Measurements from ENCODE around the gene MAP3K3. TPM values are rescaled to one million over a fixed set of nuclear protein-coding genes. Genes with fewer than 3 reads are reported as not detected.

The MAP3K3 gene
- total RNA-seq, 1 experiment from 2014 or later: 38.2 TPM

- H3K27me3 ChIP-seq (ENCODE audit: control insufficient read depth, insufficient read depth, low read length): peaks cover 6% of the 10 kb centered on the region; the same call in 1 of the 2 replicates
- H3K36me3 ChIP-seq (replicated peaks; ENCODE audit: control insufficient read depth, insufficient read depth, low read length): peaks cover 5% of the 10 kb centered on the region
- peak overlapping the region; percentile 67 for H3K4me3 ChIP-seq (ENCODE audit: insufficient read depth, low read depth, low read length)
- DNase-seq: peak; percentile 91
Observed at GRCh38 chr17:63698886-63699637, 76.8 kb downstream of the MAP3K3 start.

- peak; percentile 97 for DNase-seq
- H3K4me3 ChIP-seq (ENCODE audit: insufficient read depth, low read depth, low read length): peak within 1 kb of the TSS; percentile 67
- H3K27me3 ChIP-seq (ENCODE audit: control insufficient read depth, insufficient read depth, low read length): peaks cover 6% of the 10 kb centered on the region; the same call in 1 of the 2 replicates
- peaks cover 5% of the 10 kb centered on the region for H3K36me3 ChIP-seq (replicated peaks; ENCODE audit: control insufficient read depth, insufficient read depth, low read length)
Observed at GRCh38 chr17:63699638-63700527, 77.7 kb downstream of the MAP3K3 start, which contains the start of gene LIMD2. Gene LIMD2, minus strand, starts transcription at chr17:63700125. Its CDS starts 827 bp downstream, at chr17:63699298.

DNA sequence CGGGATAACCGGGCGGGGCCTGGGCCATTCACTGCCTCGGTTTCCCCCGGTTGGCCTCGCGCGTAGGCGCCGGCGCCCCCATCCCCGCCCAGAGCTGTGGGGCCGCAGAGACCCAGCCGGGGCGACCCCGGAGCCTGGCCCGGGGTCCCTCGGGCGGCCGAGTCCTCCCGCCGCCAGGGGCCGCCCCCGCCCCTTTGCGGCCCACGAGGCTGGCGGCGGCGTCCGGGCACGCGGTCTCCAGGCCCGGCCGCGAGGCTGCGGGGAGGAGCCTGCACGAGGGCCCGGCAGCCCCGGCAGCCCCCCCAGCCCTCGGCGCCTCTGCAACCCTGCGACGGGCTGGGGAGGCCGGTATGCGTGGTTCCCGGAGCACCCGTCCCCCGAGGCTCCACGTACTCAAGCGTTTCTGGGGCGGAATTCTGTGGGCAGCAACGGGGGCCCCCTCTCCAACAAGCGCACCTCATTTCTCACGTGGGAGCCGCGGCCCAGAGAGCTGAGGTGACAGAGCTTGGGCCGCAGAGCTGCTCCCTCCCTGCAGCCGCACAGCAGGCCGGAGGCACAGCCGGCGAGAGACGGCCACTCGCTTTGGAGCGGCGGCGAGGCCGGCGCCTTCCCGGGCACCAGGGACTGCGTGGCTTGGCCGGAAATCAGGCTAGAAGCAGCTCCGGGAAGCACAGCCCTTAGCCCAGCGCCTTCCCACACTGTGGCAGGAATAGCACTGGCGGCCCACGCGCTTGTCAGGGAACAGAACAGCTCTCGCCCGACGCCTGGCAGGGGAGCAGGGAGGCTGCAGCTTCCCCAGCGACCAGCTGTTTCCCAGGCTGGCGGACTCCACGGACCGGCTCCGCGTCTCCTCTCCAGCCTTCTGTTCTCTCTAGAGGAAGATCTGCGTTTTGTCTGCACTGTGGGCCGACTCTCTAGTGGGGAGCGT is 78.6 kb downstream of the MAP3K3 start:
- Histone ChIP-seq H3K4me3 (ENCODE audit: insufficient read depth, low read depth, low read length) (peak overlapping the region; percentile 67), H3K27me3 (ENCODE audit: control insufficient read depth, insufficient read depth, low read length) (peaks cover 6% of the 10 kb centered on the region; the same call in 1 of the 2 replicates), H3K36me3 (replicated peaks; ENCODE audit: control insufficient read depth, insufficient read depth, low read length) (peaks cover 5% of the 10 kb centered on the region)
- DNase-seq: peak; percentile 94

DNA sequence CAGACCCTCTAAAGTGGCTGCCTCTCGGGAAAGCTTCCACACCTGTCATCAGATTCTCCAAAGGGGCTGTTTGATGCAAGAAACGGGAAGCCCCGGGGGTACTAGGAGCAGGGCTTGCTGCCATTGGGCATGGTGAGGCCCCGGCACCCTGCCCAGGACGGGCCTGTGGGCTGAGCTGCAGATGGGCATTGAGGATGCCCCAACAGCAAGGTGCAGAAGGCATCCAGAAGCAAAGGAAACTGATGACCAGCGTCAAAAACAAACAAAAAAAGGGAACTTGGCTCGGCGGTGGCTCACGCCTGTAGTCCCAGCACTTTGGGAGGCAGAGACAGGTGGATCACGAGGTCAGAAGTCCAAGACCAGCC is 79.2 kb downstream of the MAP3K3 start:
- peaks cover 6% of the 10 kb centered on the region; the same call in 1 of the 2 replicates for H3K27me3 ChIP-seq (ENCODE audit: control insufficient read depth, insufficient read depth, low read length)
- H3K36me3 ChIP-seq (replicated peaks; ENCODE audit: control insufficient read depth, insufficient read depth, low read length): peaks cover 5% of the 10 kb centered on the region
- DNase-seq: no peak
- H3K4me3 ChIP-seq (ENCODE audit: insufficient read depth, low read depth, low read length): peak overlapping the region; percentile 67

GRCh38 chr17:63701868-63702720 is 79.9 kb downstream of the MAP3K3 start:
- Histone ChIP-seq H3K36me3 (replicated peaks; ENCODE audit: control insufficient read depth, insufficient read depth, low read length) (peaks cover 4% of the 10 kb centered on the region), H3K27me3 (ENCODE audit: control insufficient read depth, insufficient read depth, low read length) (peaks cover 6% of the 10 kb centered on the region; the same call in 1 of the 2 replicates), H3K4me3 (ENCODE audit: insufficient read depth, low read depth, low read length) (no peak overlapping the region)
- peak; percentile 56 for DNase-seq

- H3K27me3 ChIP-seq (ENCODE audit: control insufficient read depth, insufficient read depth, low read length): peaks cover 6% of the 10 kb centered on the region; the same call in 1 of the 2 replicates
- peaks cover 2% of the 10 kb centered on the region for H3K36me3 ChIP-seq (replicated peaks; ENCODE audit: control insufficient read depth, insufficient read depth, low read length)
- H3K4me3 ChIP-seq (ENCODE audit: insufficient read depth, low read depth, low read length): no peak overlapping the region
- DNase-seq: no peak
Observed at GRCh38 chr17:63702721-63703015, 80.5 kb downstream of the MAP3K3 start.

GRCh38 chr17:63703029-63703428 is 80.8 kb downstream of the MAP3K3 start:
- Histone ChIP-seq H3K36me3 (replicated peaks; ENCODE audit: control insufficient read depth, insufficient read depth, low read length) (peaks cover 2% of the 10 kb centered on the region), H3K27me3 (ENCODE audit: control insufficient read depth, insufficient read depth, low read length) (peaks cover 6% of the 10 kb centered on the region; the same call in 1 of the 2 replicates), H3K4me3 (ENCODE audit: insufficient read depth, low read depth, low read length) (no peak overlapping the region)
- DNase-seq: no peak

DNA sequence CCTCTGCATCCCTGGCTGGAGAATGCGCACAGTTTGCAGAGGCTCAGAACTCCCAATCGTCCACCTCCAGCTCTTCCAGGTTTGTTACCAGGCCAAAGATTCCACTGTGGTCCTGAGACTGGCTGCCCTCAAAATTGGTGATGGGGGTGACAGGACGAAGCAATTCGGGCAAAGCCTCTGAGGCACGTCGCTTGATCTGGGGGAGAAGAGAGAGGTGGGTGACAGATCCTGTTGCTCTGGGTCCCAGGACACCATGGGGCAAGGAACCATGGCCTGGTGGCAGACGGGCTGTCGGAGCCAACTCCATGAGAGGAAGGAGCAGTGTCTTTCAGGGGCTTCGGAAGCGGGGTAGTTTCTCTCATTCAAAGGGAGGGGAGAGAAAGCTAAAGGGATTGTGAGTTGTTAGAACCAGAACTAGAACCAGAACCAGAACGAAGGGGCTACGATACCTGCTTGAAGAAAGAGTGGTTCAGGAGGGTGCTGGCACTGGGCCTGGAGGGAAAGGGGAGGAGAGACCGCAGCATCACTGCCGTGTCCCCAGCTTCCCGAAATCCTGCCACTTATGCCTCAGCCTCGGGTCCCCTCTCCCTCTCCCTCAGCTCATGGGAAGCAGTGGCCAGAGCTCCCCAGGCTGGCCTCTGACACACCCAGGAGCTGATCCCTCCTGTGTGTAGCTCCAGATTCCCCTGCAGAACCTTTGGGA is 81.5 kb downstream of the MAP3K3 start:
- peaks cover 6% of the 10 kb centered on the region; the same call in 1 of the 2 replicates for H3K27me3 ChIP-seq (ENCODE audit: control insufficient read depth, insufficient read depth, low read length)
- H3K36me3 ChIP-seq (replicated peaks; ENCODE audit: control insufficient read depth, insufficient read depth, low read length): peaks cover 3% of the 10 kb centered on the region
- DNase-seq: no peak

DNA sequence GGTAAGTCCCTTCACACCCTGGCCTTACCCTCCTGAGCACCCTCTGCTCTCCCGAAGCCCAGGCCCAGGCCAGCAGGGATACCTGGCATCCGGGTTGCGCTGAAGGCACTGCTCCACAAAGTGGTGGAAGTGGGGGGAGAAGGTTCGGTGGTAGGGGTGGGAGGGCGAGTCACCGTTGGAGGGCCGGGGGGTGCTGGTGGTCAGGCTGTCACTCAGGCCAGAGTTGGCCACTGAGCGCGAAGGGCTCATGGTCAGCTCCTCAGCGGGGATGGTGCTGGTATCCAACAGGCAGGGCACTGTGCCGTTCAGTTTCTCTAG is 82.0 kb downstream of the MAP3K3 start:
- Histone ChIP-seq H3K27me3 (ENCODE audit: control insufficient read depth, insufficient read depth, low read length) (peaks cover 6% of the 10 kb centered on the region; the same call in 1 of the 2 replicates), H3K4me3 (ENCODE audit: insufficient read depth, low read depth, low read length) (no peak overlapping the region), H3K36me3 (replicated peaks; ENCODE audit: control insufficient read depth, insufficient read depth, low read length) (peaks cover 7% of the 10 kb centered on the region)
- peak; percentile 36 for DNase-seq

More for the DNA sequence above, 81.5 kb downstream of the MAP3K3 start:
- H3K4me3 ChIP-seq (ENCODE audit: insufficient read depth, low read depth, low read length): no peak overlapping the region

DNA sequence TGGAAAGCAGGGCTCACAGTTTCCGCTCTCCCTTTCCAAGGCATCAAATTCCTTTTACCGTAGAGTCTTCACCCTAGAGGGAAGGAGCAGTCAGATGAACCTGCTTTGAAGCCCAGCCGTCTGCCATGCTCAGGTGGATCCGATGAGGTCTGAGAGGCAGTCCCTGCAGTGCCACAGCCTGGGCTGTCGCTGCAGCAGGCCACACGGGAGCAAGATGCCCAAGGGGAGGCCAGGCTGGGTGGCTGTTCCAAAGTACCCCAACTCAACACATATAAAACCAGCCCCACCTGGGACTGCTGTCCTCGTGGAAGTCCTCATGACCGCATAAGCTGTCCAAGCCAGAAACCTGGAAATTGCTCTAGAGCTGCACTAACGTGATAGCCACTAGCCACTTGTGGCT is 82.6 kb downstream of the MAP3K3 start:
- peaks cover 9% of the 10 kb centered on the region for H3K36me3 ChIP-seq (replicated peaks; ENCODE audit: control insufficient read depth, insufficient read depth, low read length)
- H3K27me3 ChIP-seq (ENCODE audit: control insufficient read depth, insufficient read depth, low read length): peaks cover 6% of the 10 kb centered on the region; the same call in 1 of the 2 replicates
- peak; percentile 40 for DNase-seq
- H3K4me3 ChIP-seq (ENCODE audit: insufficient read depth, low read depth, low read length): no peak overlapping the region

DNA sequence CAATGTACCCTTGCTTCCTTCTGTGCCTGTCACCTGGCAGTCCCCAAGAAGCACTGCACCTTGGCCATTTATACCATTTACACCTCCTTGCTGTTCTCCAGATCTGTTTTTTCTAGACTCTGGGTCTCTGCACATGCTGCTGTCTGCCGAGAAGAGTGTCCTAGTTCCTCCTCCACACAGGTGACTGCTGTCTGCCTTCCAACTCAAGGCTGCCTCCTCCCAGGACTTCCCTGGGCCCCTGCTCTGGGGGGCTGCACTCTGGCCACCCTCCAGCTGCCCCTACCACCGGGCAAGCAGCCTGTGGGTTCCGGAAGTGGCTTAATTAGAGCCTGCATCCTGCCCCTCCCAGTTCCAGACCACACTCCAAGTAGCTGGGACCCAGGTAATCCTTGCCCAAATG is 83.4 kb downstream of the MAP3K3 start:
- Histone ChIP-seq H3K4me3 (ENCODE audit: insufficient read depth, low read depth, low read length) (no peak overlapping the region), H3K36me3 (replicated peaks; ENCODE audit: control insufficient read depth, insufficient read depth, low read length) (peaks cover 11% of the 10 kb centered on the region)
- no peak for DNase-seq

GRCh38 chr17:63706336-63707082 is 84.3 kb downstream of the MAP3K3 start:
- no peak for DNase-seq
- H3K4me3 ChIP-seq (ENCODE audit: insufficient read depth, low read depth, low read length): no peak overlapping the region
- peaks cover 12% of the 10 kb centered on the region for H3K36me3 ChIP-seq (replicated peaks; ENCODE audit: control insufficient read depth, insufficient read depth, low read length)
- H3K27me3 ChIP-seq (ENCODE audit: control insufficient read depth, insufficient read depth, low read length): no peaks in the 10 kb centered on the region

More for the DNA sequence above, 83.4 kb downstream of the MAP3K3 start:
- peaks cover 6% of the 10 kb centered on the region; the same call in 1 of the 2 replicates for H3K27me3 ChIP-seq (ENCODE audit: control insufficient read depth, insufficient read depth, low read length)

Data from H7 (cell line).